Adrenal gland (tissue), 12 donors: ENCODE results near the gene FRMD5. TPM values are rescaled to one million over a fixed set of nuclear protein-coding genes. Genes with fewer than 3 reads are reported as not detected.
"Not testable (repeated sequence)": the region's sequence is repeated elsewhere in the genome, so short reads cannot be mapped to it uniquely, and the experiment has no call there.

Source experiments
- DNase-seq, 7 donors: peaks; one replicate each; pipeline ENCODE4 v3.0.0-alpha.2; 2019 to 2020
- H3K27ac ChIP-seq, 5 donors: fragments of 200-600 bp; sonication (generic) in 4 of 5; 1 replicate in 3 of 5; 2 replicates in 2 of 5; pipeline versions ENCODE4 v1.5.1 to v1.8.0; 2016 to 2020; ENCODE audit warnings: mild to moderate bottlenecking in 1 of 5
- H3K27me3 ChIP-seq: fragments of 200-600 bp; 2 replicates; pipeline ENCODE4 v1.8.0; 2021
- H3K36me3 ChIP-seq, 2 donors: fragments of 200-600 bp; replicated peaks in 1 of 2; 1 replicate in 1 of 2; 2 replicates in 1 of 2; pipeline versions ENCODE4 v1.5.1 to v1.8.0; 2018 to 2022
- H3K4me1 ChIP-seq, 2 donors: fragments of 200-600 bp; replicated peaks in 1 of 2; 1 replicate in 1 of 2; 2 replicates in 1 of 2; pipeline versions ENCODE4 v1.5.1 to v1.8.0; 2018 to 2021
- H3K4me3 ChIP-seq, 4 donors: fragments of 200-600 bp; sonication (generic) in 3 of 4; one replicate each; pipeline ENCODE4 v1.5.1; 2016 to 2018
- H3K9me3 ChIP-seq, 3 donors: fragments of 200-600 bp; sonication (generic) in 1 of 3; replicated peaks in 1 of 3; 1 replicate in 2 of 3; 2 replicates in 1 of 3; pipeline versions ENCODE4 v1.5.1 to v1.8.0; 2016 to 2021
- POLR2A ChIP-seq, 2 donors: fragments of 450-650 bp; IDR thresholded peaks; one replicate each; pipeline ENCODE4 v1.6.1; 2017; ENCODE audit warnings: antibody characterized with exemption in 2 of 2, mild to moderate bottlenecking in 2 of 2, moderate library complexity in 1 of 2
- WGBS, 4 donors: extraction: QIAGEN DNeasy Blood & Tissue Kit in 2 of 4; methylation state at CpG; one replicate each; pipeline versions ENCODE4 v1.1.5 to v1.1.7; 2013 to 2017; 5-methylcytosine and 5-hydroxymethylcytosine counted together
- intact Hi-C, 2 donors: fragments of 100-400 bp; cut with DNase I; formaldehyde crosslinking; loops; one replicate each; pipeline versions ENCODE4 v1.14.1 to v1.15.0; 2022 to 2023
- polyA plus RNA-seq, 3 donors: library from polyadenylated mRNA; stranded (reverse); fragments of 200-250 nt in 2 of 3; fragments of 350-450 nt in 1 of 3; fragmentation: Illumina TruSeq in 1 of 3; extraction: RNeasy Lipid Tissue Mini Kit (QIAGEN cat#74804) in 1 of 3; gene quantifications; one replicate each; pipeline ENCODE4 v1.2.3, GENCODE V29; 2013 to 2014
- total RNA-seq, 9 donors: library from RNA; depleted of rRNA in 4 of 9; stranded (reverse); fragments of >200 nt in 4 of 9; fragments of 120-200 nt in 1 of 9; fragmentation: NEBNext Ultra II Directional in 1 of 9; extraction: Animal tissue kit (Norgen Biotek cat#: 25700) in 1 of 9; gene quantifications; one replicate each; pipeline versions ENCODE4 v1.1.0 to v1.2.4, GENCODE V29; 2013 to 2023
- TF ChIP-seq, protein P1 (sequence below), 6 experiments: fragments of 450-650 bp in 4 of 6; fragments of 200-600 bp in 2 of 6; sonication (generic) in 1 of 6; IDR thresholded peaks; 1 replicate in 5 of 6; 2 replicates in 1 of 6; pipeline versions ENCODE4 v1.5.1 to v1.8.0; 2016 to 2021; ENCODE audit warnings: antibody characterized with exemption in 6 of 6, mild to moderate bottlenecking in 2 of 6, moderate library complexity in 1 of 6
- donor health status: healthy with polysubstance abuse.
- donor health status: Bipolar disorder and iron deficiency.
- donor health status: DM: yes; HTN: yes; CAD: no.
- donor health status: DM: no; HTN: no; CAD: no.
- donor health status: DM: no; HTN: no; CAD: no.
- donor health status: DM: yes; HTN: yes; CAD: no.

FRMD5 gene
- total and polyA plus RNA-seq, 12 donors: 2.9 to 53.8 (median 12.1) TPM

DNA sequence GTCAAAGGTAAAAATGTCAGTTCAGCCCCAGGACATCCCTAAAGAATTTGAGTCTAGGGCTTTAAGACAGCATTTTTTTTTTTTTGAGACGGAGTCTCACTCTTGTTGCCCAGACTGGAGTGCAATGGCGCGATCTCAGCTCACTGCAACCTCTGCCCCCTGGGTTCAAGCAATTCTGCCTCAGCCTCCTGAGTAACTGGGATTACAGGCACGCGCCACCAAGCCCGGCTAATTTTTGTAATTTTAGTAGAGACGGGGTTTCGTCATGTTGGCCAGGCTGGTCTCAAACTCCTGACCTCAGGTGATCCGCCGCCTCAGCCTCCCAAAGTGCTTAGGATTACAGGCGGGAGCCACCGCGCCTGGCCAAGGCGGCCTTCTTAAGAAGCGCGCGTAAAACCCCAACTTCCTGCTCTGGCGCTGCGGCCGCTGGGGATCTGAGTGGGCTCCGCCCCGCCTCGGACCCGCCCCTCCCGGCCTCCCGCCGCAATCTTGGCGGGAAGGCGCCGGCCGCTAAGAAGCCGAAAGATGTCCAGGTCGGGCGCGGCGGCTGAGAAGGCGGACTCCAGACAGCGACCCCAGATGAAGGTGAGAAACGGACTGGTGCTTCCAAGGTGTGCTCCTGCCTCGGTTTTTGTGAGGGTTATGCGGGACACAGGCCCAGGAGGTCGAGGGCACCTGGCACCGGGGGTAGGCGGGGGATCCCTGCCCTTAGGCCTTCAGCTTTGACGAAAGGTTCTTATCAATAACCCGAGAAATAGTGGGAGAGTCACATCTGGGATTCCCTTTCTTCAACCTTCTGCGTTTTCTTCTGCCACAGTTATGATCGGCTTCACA is 368.3 kb downstream of the FRMD5 start, which contains the start of gene WDR76:
TSS of gene WDR76 (plus strand) at position 495 of the 834 bp plus-strand sequence. CDS start at position 526, 31 bp downstream.
- Histone ChIP-seq H3K4me3 (peak within 1 kb of the TSS in 1 of 4 donors; percentile 47), H3K27ac (peak within 1 kb of the TSS in 2 of 5 donors; percentile 50 to 55), H3K36me3 (no peaks in the 10 kb centered on the region), H3K9me3 (no peaks in the 10 kb centered on the region), H3K27me3 (no peaks in the 10 kb centered on the region), H3K4me1 (peaks cover 9 to 40% of the 10 kb centered on the region in 2 donors)
- DNase-seq: peak; percentile 51 to 85 (median 74)
- TF ChIP-seq, protein P1, sequence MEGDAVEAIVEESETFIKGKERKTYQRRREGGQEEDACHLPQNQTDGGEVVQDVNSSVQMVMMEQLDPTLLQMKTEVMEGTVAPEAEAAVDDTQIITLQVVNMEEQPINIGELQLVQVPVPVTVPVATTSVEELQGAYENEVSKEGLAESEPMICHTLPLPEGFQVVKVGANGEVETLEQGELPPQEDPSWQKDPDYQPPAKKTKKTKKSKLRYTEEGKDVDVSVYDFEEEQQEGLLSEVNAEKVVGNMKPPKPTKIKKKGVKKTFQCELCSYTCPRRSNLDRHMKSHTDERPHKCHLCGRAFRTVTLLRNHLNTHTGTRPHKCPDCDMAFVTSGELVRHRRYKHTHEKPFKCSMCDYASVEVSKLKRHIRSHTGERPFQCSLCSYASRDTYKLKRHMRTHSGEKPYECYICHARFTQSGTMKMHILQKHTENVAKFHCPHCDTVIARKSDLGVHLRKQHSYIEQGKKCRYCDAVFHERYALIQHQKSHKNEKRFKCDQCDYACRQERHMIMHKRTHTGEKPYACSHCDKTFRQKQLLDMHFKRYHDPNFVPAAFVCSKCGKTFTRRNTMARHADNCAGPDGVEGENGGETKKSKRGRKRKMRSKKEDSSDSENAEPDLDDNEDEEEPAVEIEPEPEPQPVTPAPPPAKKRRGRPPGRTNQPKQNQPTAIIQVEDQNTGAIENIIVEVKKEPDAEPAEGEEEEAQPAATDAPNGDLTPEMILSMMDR (IDR thresholded peaks at IDR 0.05): no peak
- TF ChIP-seq POLR2A (IDR thresholded peaks at IDR 0.05): no peak
- WGBS, 4 donors: 6 to 13% (median 9%) methylated on average over 14 to 48 of the region's 48 CpGs
- intact Hi-C loops: no loop called here

DNA sequence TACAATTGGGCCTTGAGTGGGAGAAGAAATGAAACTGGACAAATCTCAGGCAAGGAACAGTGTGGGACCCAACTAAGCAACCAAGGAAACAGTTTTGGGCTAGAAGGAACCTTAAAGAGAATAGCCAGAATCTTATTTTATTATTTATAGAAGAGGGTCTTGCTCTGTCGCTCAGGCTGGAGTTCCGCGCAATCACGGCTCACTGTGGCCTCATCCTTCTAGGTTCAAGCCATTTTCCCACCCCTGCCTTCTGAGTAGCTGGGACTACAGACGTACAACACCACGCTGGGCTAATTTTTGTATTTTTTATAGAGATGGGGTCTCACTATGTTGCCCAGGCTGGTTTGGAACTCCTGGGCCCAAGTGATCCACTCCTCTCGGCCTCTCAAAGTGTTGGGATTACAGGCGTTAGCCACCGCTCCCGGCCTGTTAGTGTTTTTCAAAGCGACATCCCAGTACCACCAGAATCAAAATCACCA is 369.0 kb downstream of the FRMD5 start:
- Histone ChIP-seq H3K4me3 (peak overlapping the region in 1 of 4 donors; percentile 47), H3K27ac (no peak overlapping the region), H3K27me3 (no peaks in the 10 kb centered on the region), H3K9me3 (no peaks in the 10 kb centered on the region), H3K36me3 (no peaks in the 10 kb centered on the region), H3K4me1 (peaks cover 9 to 44% of the 10 kb centered on the region in 2 donors)
- no peak for DNase-seq
- intact Hi-C loops: no loop called here
- 93 to 98% (median 94%) methylated on average over 11 of the region's 11 CpGs for WGBS, 4 donors
- TF ChIP-seq POLR2A (IDR thresholded peaks at IDR 0.05): no peak
- TF ChIP-seq, protein P1 (IDR thresholded peaks at IDR 0.05): no peak

DNA sequence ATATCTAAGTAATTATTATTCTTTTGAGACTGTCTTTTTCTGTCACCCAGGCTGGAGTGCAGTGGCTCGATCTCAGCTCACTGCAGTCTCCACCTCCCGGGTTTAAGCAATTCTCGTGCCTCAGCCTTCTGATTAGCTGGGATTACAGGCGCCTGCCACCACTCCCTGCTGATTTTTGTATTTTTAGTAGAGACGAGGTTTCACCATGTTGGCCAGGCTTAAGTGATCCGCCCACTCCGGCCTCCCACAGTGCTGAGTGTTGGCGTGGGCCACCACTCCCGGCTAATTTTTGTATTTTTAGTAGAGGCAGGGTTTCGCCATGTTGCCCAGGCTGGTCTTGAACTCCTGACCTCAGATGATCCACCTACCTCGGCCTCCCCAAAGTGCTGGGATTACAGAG is 369.8 kb downstream of the FRMD5 start:
- H3K27ac ChIP-seq, H3K9me3 ChIP-seq, H3K4me3 ChIP-seq, H3K36me3 ChIP-seq, H3K27me3 ChIP-seq, DNase-seq, intact Hi-C loops: not testable (repeated sequence)
- H3K4me1 ChIP-seq: peaks cover 9 to 44% of the 10 kb centered on the region in 2 donors
- 90 to 97% (median 95%) methylated on average over 11 of the region's 11 CpGs for WGBS, 4 donors

DNA sequence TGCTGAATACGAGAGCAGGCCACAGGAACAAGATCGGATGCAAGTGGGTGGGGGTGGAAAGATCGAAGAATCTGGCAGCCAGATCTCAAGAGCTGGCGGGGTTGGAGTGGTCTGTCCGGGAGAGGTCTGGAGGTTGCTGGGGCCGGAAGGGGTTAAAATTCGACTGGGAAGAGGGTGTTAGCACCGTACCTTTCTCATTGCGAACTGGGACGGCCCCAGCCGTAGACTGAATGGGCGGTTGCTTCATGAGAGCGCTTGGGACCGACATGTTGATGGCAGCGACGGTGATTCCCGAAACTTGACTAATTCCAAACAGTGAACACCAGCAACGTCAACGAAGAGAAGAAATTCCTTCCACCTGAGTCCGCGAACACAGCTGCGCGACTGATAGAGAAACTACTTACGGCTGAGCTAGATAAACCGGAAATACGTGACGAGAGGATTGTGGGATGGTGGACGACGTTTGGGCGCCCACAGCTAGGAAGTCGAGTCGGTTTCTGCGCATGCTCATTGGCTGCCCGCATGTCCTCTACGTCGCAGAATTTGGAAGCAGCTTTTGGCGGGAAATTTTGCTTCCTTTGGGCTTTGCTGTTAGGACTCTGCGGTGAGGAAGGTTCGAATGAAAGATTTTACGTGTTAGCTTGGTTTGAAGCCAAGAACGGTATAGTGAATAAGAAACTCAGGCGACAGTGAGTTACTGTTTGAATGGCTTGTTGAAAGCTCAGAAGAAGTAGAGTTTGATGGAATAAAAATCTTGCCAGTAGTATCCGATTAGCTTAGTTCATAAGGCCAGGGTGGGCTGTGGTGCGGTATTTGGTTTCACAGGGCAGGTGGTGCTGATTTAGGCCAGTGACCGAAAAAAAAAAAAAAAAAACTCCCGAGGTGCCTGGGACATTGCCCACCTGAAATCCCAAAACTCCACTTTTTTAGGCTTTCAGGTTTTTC is 370.5 kb downstream of the FRMD5 start, which contains the start of gene MFAP1:
TSS of gene MFAP1 (minus strand) at position 389 of the 945 bp plus-strand sequence. CDS start at position 268, 121 bp downstream.
- TF ChIP-seq, protein P1 (IDR thresholded peaks at IDR 0.05): no peak
- TF ChIP-seq POLR2A (IDR thresholded peaks at IDR 0.05): peak; percentile 86 to 94
- H3K4me1 ChIP-seq: peaks cover 9 to 44% of the 10 kb centered on the region in 2 donors
- intact Hi-C loops: no loop called here
- WGBS, 4 donors: 8 to 9% (median 8%) methylated on average over 41 to 46 of the region's 46 CpGs
- no peaks in the 10 kb centered on the region for H3K36me3 ChIP-seq
- H3K27ac ChIP-seq: peak within 1 kb of the TSS; percentile 71 to 98 (median 93)
- peak within 1 kb of the TSS; percentile 49 to 87 (median 77) for H3K4me3 ChIP-seq
- DNase-seq: peak; percentile 93 to 99 (median 97)
- no peaks in the 10 kb centered on the region for H3K27me3 ChIP-seq
- no peaks in the 10 kb centered on the region for H3K9me3 ChIP-seq
